ENCODE results near the gene PMEPA1.

PMEPA1 gene

DNA sequence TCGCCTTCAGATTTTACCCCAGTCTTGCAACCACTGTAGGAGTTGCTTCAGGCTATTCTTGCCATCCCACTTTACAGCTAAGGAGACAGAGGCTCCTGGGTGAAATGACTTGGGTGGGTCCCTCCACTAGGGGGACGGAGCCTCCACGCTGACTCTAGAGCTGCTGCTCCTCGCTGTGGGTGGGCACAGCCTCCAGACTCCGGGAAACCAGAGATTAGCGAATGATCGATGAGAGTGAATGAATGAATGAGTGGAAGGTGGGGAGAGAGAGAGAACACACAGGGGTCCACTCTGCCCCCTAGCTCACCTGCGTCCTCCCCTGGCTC lies 100.0 kb downstream of the PMEPA1 start:
- DNase-seq (ENCODE audit: low read depth in 3 of 3) = no peak

DNA sequence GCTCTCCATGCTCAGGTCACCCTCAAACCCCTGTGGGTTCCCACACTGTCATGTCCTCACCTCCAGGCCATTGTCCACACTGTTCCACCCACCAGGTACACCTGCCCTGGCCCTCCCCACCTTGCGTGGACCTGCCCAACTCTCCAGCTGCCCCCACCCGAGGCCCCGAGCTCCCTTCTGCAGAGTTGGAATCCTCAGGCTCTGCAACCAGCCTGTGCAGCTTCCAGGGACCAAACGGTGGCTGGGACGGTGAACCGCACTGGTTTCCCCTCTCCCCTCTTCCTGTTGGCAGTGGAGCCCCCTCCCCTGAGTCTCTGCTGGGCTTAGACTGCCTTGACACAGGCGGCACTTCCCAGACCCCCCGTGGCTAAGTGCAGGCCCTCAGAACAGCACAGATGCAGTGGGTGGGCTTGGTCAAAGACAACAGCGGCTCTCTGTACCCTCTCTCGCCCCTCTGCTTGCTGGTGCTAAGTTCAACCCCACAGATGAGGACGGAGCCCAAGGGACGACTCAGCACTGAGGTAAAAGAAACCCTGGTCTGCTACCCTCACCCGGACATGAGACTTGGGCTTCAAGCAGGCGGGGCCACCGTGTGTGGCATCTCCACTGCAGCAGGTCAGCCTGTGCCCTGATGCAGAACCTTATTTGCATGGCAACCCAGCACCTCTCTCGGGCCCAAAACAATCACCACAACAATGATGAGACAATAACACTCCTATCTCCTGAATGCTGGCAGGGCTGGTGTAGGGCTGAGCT lies 100.6 kb downstream of the PMEPA1 start:
- no peak for DNase-seq (ENCODE audit: low read depth in 3 of 3)

DNA sequence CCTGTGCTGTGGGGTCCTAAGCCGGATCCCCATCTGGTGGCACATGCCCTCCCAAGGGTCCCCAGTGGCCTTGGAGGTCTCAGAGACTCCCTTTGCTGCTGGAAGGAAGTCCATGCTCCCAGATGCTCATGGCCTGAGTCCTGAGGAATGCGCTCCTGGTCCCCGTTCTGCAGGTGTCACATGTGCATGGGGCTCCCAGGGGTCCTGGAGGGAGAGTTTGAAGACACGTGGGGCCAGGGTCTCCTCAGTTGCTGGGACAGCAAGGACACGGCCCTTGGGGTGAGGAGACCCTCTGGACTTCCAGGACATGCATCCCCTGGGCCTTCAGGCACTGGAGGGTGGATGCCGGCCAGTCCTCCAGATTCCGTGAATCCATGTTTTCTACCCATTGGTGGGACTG lies 101.3 kb downstream of the PMEPA1 start:
- DNase-seq (ENCODE audit: low read depth in 3 of 3) = no peak

DNA sequence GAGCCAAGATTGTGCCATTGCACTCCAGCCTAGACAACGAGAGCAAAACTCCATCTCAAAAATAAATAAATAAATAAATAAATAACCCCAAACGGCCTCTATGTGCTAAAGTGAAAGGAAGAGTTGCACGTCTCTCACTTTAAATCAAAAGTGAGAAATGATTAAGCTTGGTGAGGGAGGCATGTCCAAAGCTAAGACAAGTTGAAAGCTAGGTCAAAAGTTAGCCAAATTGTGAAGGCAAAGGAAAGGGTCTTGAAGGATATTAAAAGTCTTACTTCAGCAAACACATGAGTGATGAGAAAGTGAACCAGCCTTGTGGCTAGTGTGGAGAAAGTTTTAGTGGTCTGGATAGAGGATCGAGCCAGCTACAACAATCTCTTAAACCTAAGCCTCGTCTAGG lies 103.9 kb downstream of the PMEPA1 start:
- DNase-seq (ENCODE audit: low read depth in 3 of 3) = no peak

DNA sequence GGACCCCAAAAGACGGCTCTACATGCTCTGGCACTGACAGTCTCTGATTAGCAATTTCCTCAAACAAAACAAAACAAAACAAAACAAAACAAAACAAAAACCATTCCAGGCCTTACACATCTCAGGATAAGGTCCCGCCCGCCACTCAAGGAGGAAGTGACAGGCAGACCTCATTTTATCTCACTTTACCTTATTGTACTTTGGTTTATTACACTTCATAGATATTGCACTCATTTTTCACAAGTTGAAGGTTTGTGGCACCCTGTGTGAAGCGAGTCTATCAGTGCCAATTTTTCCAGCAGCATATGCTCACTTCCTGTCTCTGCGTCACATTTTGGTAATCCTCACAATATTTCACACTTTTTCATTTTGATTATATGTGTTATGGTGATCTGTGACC lies 104.8 kb downstream of the PMEPA1 start:
- DNase-seq (ENCODE audit: low read depth in 3 of 3) = no peak

DNA sequence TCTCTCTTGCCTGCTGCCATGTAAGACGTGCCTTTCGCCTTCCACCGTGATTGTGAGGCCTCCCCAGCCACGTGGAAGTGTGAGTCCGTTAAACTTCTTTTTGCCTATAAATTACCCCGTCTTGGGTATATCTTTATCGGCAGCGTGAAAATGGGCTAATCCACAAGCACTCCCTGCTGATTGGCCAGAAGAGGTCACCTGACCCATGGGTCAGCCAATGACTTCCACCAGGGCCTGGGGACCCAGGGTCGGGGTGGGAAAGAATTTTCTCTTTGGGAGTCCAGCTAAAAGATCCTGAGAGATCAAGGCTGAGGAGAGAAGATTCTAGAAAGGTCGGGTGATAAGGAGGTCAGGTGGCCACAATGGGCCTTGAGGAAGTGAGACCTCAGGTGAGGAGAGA lies 106.7 kb downstream of the PMEPA1 start:
- no peak for DNase-seq (ENCODE audit: low read depth in 3 of 3)

DNA sequence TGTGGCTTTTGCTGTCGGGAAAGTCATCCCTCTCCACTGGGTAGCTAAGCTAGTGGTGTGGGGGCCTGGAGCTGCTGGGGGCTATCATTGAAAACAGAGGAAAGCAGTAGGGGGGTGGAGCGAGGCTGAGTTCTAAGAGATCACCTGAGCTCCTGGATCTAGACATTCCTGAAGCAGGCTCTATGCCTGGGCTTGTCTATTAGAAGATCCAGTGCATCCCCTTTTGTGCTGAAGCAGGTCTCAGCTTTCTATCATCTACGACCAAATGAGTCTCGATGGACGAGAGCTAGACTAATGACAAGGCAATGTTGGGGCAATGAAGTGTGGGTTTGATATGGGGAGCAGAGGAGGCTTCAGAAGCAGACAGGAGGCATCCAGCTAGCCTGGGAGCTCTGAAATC lies 108.1 kb downstream of the PMEPA1 start:
- DNase-seq (ENCODE audit: low read depth in 3 of 3) = no peak

DNA sequence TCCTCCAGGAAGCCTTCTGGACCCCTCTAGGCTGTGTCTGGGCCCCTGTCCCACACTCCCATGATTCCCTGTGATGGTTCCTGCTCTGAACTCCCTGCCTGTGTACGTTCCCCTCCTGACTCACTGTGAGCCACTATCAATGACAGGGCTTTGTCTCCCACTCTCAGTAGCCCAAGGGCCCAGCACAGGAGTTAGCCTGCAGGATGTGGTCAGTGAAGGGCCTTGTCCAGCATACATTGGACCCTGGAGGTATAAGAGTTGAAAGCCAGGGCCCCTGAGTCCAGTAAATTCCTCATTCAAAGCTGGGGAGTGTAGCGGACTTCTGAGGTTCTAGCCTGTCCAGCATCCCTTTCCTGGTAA lies 108.6 kb downstream of the PMEPA1 start:
- DNase-seq (ENCODE audit: low read depth in 3 of 3) = no peak

DNA sequence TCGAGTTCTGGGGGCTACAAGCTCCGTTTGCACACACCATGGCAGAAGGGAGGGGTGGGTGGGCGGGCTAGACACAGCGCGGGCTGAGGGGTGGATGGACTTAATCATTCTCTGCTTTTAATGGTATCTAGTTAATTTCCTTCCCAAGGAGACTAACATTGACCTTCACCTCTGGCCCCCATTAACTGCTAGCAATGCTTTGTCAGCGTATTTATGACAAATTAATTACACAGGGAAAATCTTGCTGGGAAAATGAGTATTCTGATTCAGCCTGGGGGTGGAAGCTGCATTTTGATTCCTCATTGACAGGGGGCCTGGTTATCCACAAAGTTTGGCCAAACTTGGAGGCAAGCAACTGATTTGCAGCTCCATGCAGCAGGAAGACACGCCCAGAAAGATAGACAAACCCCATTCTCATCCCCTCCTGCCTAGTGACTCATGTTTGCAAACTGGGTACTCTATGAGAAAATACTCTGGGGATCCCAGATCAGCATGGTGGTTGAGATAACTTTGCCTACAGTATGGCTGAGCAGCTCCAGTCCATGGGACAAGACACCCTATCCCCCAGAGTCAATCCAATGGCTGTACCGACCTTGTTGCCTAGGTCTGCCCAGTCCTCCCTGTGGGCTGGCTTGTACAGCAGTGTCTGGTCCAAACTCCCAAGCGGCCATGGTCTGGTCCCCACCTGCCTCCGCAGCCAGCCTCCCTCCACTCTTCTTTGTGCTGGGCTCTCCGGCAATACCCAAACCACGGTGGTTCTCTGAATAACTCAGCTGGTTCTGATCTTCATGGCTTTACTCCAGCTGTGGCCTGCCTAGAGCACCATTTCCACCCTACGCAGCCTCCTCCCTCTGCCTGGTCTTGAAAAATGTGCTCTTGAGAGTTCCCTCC lies 109.2 kb downstream of the PMEPA1 start:
- no peak for DNase-seq (ENCODE audit: low read depth in 3 of 3)

DNA sequence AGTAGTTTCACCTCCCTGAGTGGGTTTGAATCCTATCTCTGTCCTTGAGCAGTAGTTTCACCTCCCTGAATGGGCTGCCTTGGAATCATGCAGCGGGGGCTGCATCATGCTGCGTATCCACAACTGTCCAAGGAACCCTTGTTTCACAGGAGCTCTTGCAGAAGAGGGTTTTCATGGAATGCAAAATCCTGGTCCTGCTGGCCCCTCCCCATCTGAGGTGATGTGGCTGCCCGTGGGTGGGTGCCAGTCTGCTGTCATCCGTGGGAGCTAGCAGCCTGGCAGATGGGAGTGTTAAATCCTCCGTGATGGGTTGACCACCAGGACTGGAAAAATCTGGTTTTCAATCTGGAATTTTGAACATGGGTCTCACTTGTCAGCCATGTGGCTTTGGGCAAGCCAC lies 111.3 kb downstream of the PMEPA1 start:
- no peak for DNase-seq (ENCODE audit: low read depth in 3 of 3)
